HL-60 (cell line): ENCODE measurements around the gene ZMAT2.
A peak's percentile ranks its signal among the peaks of the same experiment; 100 is the strongest.

Source experiments
- DNase-seq, 2 experiments: peaks; one replicate each; pipeline ENCODE4 v3.0.0-alpha.2; 2010 to 2020; ENCODE audit warnings: low read depth in 1 of 2, low spot score in 1 of 2
- H3K27ac ChIP-seq: fragments of 250-450 bp; sonication (Bioruptor Pico); replicated peaks from 2 replicates; pipeline ENCODE4 v1.5.1; 2020; ENCODE audit warnings: mild to moderate bottlenecking, moderate library complexity
- H3K27me3 ChIP-seq: fragments of 250-450 bp; sonication (Bioruptor Pico); 2 replicates; pipeline ENCODE4 v1.5.1; 2021; ENCODE audit warnings: mild to moderate bottlenecking, moderate library complexity; ENCODE audit not compliant: insufficient read depth, poor library complexity, severe bottlenecking
- H3K4me3 ChIP-seq: replicated peaks from 2 replicates; pipeline ENCODE4 v1.5.1; 2011; ENCODE audit warnings: mild to moderate bottlenecking, control low read depth, low read length; ENCODE audit not compliant: insufficient read depth
- CTCF ChIP-seq: IDR thresholded peaks from one replicate; pipeline ENCODE4 v1.5.1; 2011; ENCODE audit warnings: low read length, control low read depth, inconsistent platforms; ENCODE audit not compliant: insufficient read depth
- GABPA ChIP-seq: IDR thresholded peaks from 2 replicates; pipeline ENCODE4 v1.6.1; 2012; ENCODE audit warnings: low read depth
- POLR2AphosphoS5 ChIP-seq: IDR thresholded peaks from 2 replicates; pipeline ENCODE4 v1.6.1; 2012; ENCODE audit warnings: low read depth
- REST ChIP-seq: IDR thresholded peaks from 2 replicates; pipeline ENCODE4 v1.6.1; 2012; ENCODE audit warnings: low read depth; ENCODE audit not compliant: insufficient replicate concordance
- SPI1 ChIP-seq: IDR thresholded peaks from 2 replicates; pipeline ENCODE4 v1.6.1; 2012; ENCODE audit warnings: low read depth, mild to moderate bottlenecking, borderline replicate concordance

The ZMAT2 gene

GRCh38 chr5:140677947-140678346 lies 22.3 kb upstream of the ZMAT2 start:
- Histone ChIP-seq H3K4me3 (no peak overlapping the region), H3K27me3 (no peaks in the 10 kb centered on the region), H3K27ac (no peak overlapping the region)
- no peak for TF ChIP-seq CTCF
- TF ChIP-seq SPI1 = no peak
- TF ChIP-seq POLR2AphosphoS5 = no peak
- DNase-seq = no peak

GRCh38 chr5:140678993-140679392 lies 21.3 kb upstream of the ZMAT2 start:
- no peak for DNase-seq
- no peak overlapping the region for H3K27ac ChIP-seq
- H3K4me3 ChIP-seq = no peak overlapping the region
- no peaks in the 10 kb centered on the region for H3K27me3 ChIP-seq
- TF ChIP-seq CTCF = no peak
- TF ChIP-seq POLR2AphosphoS5 = no peak
- TF ChIP-seq SPI1 = no peak
- TF ChIP-seq GABPA = no peak
- TF ChIP-seq REST = no peak

GRCh38 chr5:140690376-140690932 lies 9.8 kb upstream of the ZMAT2 start:
- DNase-seq = no peak
- no peaks in the 10 kb centered on the region for H3K27me3 ChIP-seq
- H3K27ac ChIP-seq = peak overlapping the region; percentile 64

More at GRCh38 chr5:140690376-140690932, 9.8 kb upstream of the ZMAT2 start:
- peak overlapping the region; percentile 97 for H3K4me3 ChIP-seq
- no peak for TF ChIP-seq SPI1
- TF ChIP-seq POLR2AphosphoS5 = no peak
- no peak for TF ChIP-seq GABPA
- no peak for TF ChIP-seq REST
- no peak for TF ChIP-seq CTCF
